Hepatic stellate cell (primary cell): ENCODE data around the gene GLO1.

Source experiments
- DNase-seq: peaks from one replicate; pipeline ENCODE4 v3.0.0; 2011; ENCODE audit warnings: low spot score

GLO1 gene

GRCh38 chr6:38702558-38703397 is at the start of gene GLO1:
TSS of gene GLO1 (minus strand) at chr6:38703145. CDS start at chr6:38703054, 91 bp downstream.
- peak; percentile 99 for DNase-seq

DNA sequence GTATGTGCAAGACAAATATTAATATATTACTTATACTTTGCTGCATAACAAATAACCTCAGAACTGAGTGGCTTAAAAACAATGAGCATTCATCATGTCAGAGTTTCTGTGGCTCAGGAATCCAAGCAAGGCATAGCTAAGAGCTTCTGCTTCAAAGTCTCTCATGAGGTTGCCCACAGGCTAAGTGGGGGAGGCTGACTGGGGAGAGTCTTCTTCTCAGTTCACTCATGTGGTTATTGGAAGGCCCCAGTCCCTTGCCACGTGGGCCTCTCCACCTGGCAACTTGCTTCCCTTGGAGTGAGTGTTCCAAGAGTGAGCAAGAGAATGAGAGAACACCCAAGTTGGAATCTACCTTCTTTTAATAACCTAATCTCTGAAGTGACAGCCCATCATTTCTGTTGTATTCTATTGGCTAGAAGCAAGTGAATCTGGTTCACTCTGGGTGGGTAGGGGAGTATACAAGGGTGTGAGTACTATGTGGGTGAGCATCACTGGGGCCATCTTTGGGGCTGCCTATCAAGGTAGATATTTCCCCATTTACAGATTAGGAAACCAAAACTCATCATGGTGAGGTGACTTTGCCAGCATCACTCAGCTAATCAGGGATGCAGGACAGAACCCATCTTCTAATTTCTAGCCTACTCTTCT is 48.1 kb upstream of the GLO1 start:
- DNase-seq, result no peak

- no peak for DNase-seq
These were observed 46.5 kb upstream of the GLO1 start for GRCh38 chr6:38749473-38749872.

- DNase-seq, result no peak
These were observed 36.6 kb upstream of the GLO1 start for GRCh38 chr6:38739532-38739931.

DNA sequence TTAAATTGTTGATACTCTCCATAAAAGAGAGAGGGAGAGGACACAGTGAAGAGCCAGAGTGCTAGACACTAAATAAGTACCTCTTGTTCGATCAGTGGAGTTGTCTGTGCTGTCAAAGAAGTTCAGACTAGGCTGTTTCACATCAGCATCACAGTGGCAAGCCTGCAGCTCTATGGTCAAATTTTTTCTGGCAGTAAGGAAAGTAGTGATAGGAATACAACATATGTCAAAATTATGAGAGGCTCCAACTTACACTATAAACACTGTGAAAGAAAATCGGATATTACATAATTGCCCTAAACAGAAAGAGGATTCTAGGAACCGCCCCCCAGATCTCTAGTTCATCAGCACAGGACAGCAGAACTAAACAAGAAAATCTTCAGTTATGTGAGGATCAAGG is 35.3 kb upstream of the GLO1 start:
- DNase-seq, result no peak

DNA sequence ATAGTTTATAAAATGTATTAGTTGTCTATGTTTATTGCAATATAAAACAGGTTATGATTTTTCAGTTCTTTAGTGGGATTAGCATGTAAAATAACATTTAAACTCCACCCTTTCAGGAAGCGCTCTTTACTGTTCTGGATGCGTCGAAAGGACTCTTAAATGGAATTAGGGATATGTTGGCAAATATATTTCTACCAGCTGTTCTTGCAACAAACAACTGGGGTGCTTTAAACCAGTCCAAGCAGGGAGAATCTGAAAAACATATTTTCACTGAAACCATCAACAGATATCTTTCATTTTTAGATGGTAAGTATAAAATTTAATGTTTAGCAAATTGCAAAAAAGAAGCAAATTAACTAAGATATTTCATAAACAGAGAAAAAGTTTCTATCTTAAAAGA is 34.0 kb upstream of the GLO1 start:
- DNase-seq, result no peak

GRCh38 chr6:38730140-38730862 is 27.4 kb upstream of the GLO1 start:
- DNase-seq, result no peak

DNA sequence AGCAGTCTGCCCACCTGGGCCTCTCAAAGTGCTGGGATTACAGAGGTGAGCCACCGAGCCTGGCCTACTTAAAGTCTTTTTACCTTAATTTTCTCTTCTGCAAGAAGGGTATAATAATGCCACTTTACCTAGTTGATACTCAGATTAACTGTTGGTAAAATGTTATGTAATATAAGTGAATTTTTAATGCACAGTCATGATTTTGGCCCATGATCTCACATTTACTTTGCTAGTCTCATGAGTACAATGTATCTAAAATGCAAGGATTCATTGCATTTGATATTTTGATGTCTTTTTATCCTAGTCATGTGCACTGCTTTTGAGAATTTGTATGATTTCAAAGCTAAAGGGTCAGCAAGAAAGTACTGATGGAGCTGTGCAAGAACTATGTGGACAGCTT is 25.3 kb upstream of the GLO1 start:
- no peak for DNase-seq

- no peak for DNase-seq
These were observed 22.7 kb upstream of the GLO1 start for GRCh38 chr6:38725414-38726183.

DNA sequence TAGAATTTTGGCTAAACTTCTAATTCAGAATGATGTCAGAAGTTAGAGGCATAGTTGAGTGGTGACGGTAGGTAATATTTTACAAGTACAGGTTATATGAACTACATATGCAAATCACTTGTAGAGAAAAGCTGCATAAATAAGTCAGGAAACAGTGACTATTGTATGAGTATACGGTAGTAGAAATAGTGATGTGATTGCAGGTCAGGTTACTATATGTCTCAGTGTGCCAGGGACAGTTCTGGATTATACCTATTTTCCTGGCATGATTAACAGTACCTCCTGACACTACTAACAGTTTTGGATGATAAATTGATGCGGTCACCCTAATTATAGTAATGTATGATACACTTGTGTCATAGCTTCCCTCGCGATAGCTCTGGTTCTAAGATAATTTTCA is 21.4 kb upstream of the GLO1 start:
- no peak for DNase-seq

GRCh38 chr6:38723783-38724182 is 20.8 kb upstream of the GLO1 start:
- DNase-seq, result no peak

DNA sequence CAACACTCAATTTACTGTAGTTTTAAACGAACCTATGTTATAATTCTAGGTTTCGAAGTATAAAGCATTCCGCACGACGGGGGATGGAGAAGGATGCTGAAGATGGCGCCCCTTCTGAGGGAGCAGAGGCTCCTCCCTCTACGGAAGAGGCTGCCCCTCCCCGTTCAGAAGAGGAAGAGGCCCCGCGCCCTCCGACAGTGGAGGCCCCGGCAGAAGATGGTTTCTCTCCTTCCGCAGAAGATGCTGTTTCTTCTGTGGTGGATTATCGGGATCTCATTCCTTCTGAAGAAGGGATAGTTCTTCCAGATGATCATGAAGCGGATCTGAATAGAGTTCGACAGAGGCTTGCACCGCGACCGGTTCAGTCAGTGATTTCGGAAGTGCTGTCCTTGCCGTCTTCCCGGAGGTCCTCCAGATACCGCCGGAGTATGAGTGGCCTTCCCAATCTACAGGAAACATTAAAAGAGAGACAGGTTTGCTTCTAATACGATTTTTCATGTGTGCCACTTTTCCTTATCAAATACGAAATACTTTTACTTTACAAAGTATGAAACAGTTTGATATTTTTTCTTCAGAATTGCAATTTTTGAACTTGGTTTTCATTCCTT is 19.9 kb upstream of the GLO1 start:
- DNase-seq, result no peak

- DNase-seq, result no peak
These were observed 19.1 kb upstream of the GLO1 start for GRCh38 chr6:38722038-38722437.

- DNase-seq, result no peak
These were observed 17.4 kb upstream of the GLO1 start for GRCh38 chr6:38720295-38720694.

GRCh38 chr6:38719358-38719757 is 16.4 kb upstream of the GLO1 start:
- no peak for DNase-seq

DNA sequence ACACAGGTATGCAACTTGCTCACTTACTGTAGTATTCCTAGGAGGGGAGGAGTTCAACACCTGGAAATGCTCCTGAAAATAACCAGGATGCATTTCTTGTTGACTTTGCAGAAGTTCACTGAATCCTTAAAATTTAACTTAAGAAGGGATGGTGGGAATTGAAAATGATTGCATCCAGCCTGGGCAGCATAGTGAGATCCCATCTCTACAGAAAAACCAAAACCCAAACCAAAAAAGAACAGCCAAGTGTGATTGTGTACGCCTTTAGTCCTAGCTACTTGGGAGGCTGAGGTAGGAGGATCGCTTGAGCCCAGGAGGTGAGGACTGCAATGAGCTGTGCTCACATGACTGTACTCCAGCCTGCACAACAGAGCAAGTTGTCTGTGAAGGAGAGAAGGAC is 13.9 kb upstream of the GLO1 start:
- DNase-seq, result no peak

DNA sequence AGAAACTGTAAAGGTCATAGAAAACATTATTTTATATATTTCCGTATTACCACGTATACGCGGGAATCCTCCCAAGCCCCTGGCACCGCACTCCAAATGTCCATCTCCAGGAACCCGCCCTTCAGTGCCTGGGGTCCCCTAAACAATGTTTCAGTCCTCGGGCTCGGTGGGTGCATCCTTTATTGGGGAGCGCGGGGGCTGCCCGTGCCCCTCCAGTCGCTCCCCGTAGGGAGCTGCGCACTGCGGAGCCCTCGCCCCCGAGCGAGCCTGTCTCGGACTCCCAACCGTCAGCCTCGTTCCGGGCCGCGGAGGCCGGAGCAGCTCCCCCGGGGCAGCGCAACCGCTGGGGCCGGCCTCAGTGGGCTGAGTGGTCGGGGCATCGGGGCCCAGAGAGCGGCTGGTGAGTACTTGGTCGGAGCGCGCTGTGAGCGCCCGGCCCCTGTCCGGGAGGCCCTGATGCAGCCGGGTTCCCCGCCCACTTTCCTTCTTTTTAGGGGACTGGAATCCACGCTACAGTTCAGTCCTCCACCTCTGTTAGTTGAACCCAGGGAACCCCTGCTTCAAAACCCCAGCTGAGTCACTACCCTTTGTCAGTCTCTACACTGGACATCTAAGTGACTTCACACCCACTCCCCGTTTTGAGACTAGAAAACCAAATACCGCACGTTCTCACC is 12.2 kb upstream of the GLO1 start, which contains the start of gene DNAH8:
DNAH8 (plus strand) TSS at position 296 of the 674 bp plus-strand sequence. CDS start 7,499 bp downstream, outside the sequence.
- DNase-seq, result peak; percentile 12

- no peak for DNase-seq
These were observed 11.5 kb upstream of the GLO1 start for GRCh38 chr6:38714239-38715015.

DNA sequence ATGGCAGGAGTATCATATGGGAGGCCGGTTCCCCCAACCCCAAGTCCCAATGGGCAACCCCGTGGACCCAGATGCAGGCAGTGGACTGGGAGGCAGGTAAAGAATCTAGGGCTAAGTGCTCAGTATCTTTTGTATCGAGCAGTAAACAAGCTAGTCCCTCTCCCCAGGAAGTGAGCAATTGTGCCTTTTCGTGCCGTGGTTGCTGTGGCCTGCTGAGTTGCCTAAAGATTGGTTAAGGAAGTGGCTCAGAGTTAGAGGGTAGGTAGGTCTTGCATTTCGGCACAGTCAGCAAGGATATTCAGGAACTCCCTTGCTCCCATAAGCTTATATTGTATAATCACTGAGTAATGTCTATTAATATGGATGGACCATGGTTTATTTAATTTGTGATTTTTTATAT is 10.9 kb upstream of the GLO1 start:
- no peak for DNase-seq

DNA sequence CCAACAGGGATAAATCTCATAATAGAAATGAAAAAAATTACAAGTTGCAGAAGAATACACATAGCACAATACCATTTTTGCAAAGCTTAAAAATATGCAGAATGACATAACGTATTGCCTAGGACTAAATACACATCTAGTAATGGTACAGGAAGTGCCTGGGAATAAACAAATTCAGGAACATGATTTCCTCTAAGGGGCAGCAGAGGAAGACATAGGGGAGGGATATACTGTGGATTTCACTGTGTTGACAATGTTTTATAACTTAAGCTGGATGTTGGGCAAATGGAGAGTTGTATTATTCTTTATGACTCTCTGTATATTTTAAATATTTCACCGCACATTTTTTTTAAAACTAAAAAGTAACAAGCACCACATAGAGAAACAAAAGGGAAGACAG is 5.6 kb upstream of the GLO1 start:
- no peak for DNase-seq
